ENCODE data around the gene NAP1L1.

Gene NAP1L1

GRCh38 chr12:76084863-76085519, 506 bp upstream of the NAP1L1 start:
- peak; percentile 53 for DNase-seq (ENCODE audit: low spot score)

DNA sequence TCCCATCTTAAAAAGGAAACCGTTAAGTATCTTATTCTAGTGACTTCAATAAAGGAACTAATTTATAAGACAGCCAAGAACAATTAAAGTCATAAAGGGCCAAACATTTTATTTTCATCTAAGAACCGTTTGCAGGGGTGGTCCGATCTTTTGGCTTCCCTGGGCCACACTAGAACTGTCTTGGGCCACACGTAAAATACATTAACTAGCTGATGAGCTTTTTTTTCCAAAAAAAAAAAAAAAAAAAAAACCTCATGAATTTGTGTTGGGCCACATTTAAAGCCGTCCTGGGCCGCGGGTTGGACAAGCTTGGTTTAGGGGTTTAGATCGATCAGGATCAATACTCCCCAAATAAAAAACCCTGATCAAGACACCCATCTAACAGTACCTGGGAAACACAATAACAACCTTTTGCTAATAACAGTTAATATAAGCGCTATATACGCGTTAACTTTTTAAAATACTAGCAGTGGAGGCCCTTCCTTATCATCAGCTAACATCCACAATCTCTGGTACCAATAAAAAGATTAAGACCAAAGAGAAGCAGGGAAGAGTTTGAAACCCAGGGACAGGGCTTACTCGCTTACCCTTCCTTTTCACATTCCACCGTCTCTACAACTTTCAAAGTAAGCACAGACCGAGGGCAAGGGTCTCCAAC, 1.1 kb downstream of the NAP1L1 start:
- no peak for DNase-seq (ENCODE audit: low spot score)

GRCh38 chr12:76081909-76082308, 2.6 kb downstream of the NAP1L1 start:
- DNase-seq (ENCODE audit: low spot score) = no peak

DNA sequence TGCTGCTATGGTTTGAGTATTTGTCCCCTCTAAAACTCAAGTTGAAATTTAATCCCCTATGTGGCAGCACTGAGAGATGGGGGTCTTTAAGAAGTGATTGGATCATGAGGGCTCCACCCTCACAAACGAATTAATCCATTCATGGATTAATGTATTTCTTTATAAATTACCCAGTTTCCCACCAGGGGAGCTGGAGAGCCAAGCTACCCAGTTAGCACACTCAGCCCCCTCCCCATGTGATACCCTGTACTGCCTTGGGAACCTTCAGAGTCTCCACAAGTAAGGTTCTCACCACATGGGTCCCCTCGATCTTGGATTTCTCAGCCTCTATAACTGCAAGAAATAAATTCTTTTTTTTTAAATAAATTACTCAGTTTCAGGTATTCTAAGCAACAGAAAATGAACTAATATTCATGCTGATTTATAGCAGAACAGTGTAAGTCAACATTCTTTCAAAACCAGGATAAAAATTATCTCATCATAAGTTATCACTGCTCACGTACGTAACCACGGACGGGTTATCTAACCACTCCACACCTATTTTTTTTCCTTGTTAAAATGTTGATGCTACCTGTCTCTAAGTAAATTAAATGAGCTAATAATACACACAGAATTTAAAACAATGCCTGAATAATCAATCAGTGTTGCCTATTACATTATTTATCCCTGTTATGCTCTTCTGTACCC, 3.6 kb downstream of the NAP1L1 start:
- DNase-seq (ENCODE audit: low spot score) = no peak

DNA sequence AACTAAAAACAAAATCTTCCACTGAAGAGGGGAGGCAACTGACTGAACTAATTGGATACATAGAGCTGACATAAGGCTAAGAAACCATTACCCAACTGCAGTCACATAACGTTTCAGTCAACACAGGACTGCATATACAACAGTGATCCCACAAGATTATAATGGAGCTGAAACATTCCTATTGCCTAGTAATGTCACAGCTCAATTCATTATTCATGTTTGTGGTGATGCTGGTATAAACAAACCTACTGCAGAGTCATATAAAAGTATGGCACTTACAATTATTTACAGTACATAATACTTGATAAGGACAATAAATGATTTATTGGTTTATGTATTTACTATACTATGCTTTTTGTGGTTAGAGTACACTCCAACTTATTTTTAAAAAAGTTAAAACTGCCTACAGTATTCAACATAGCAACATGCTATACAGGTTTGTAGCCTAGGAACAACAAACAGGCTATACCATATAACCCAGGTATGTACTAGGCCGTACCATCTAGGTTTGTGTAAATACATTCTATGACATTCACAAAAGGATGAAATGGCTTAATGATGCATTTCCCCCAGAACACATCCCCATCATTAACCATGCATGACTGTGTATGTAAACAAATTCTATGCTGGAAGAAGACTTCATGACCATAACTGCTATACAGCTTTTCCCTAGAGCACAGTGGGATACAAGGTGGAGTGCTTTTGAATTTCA, 4.3 kb downstream of the NAP1L1 start:
- DNase-seq (ENCODE audit: low spot score) = no peak

DNA sequence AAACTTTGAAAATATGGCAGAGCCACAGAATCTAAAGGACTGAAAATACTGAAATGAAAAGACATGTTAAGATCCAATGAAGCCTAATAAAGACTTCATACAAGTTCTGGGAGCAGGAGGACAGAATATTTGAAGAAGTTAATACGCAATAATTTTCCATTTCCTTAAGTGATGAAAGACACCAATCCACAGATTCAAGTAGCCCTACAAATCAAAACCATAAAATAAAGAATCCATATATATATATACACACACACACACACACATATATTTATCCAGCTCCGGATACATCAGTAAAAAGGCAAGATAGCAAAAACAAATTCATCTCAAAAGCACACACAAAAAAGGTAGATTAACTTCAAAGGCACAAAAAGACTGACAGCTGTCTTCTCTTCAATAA, 5.7 kb downstream of the NAP1L1 start:
- no peak for DNase-seq (ENCODE audit: low spot score)

DNA sequence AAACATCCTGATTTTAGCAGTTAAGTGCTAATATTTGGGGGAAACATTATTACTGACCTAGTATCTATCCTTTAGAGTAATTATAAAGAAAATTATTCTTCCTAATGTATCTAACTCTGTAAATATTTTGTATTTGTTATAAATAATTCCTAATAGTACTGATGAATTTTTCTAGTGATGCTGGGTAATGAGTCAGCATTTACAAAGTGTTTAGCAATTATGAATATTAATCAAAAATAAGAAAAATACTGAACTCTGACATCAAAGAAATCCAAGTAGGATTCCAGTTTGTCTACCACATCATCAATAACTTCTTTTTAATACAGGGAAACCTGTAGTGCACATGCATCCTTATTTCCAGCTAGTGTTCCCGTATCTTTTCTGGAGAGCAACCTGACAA, 9.0 kb downstream of the NAP1L1 start:
- no peak for DNase-seq (ENCODE audit: low spot score)

DNA sequence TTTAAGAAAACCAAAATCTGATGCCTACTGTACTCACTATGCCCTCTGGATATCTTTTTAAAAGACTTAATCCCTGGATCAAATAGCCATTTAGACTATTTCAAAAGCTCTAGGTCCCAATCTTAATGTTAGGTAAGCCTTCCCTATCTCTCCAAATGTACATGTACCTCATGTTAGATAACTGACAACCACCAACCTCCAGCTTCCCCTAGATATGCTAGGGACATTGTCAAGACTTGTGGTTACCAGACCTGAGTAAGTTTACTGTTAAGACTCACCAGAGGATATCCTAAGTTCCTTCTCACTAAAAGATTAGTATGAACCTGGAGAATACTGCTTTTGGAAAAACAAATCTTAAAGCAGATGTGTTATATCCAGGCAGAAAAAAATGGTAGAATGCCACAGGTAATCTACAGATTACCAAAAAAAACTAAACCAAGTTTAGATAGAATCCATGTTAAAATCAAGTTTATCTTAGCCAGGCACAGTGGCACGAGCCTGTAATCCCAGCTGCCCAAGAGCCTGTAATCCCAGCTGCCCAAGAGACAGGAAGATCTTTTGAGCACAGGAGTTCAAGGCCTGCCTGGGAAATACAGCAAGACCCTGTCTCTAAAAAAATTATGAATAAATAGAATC, 9.7 kb downstream of the NAP1L1 start:
- DNase-seq (ENCODE audit: low spot score) = no peak

DNA sequence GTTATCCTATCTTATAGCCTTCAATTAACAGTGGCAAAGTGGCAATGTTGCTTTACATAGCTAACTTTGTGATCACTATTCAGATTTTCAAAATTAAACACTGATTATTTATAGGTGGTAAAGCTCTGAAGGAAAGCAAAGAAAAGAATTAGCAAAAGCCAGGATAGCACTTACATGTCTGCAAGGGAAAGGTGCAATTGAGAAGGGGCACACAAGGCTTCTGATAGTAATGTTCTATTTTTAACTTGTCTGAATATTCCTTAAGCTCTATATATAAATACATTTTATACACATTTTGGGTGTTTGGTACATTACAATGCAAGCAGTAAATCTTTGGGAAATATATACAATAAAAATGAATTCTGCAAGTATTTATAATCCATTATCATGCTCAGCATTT, 10.9 kb downstream of the NAP1L1 start:
- no peak for DNase-seq (ENCODE audit: low spot score)

GRCh38 chr12:76072568-76072967, 11.9 kb downstream of the NAP1L1 start:
- DNase-seq (ENCODE audit: low spot score) = no peak

- no peak for DNase-seq (ENCODE audit: low spot score)
Observed at GRCh38 chr12:76069339-76069738, 15.1 kb downstream of the NAP1L1 start.

GRCh38 chr12:76065917-76066316, 18.6 kb downstream of the NAP1L1 start:
- DNase-seq (ENCODE audit: low spot score) = no peak

GRCh38 chr12:76064904-76065303, 19.6 kb downstream of the NAP1L1 start:
- no peak for DNase-seq (ENCODE audit: low spot score)

- no peak for DNase-seq (ENCODE audit: low spot score)
Observed at GRCh38 chr12:76060111-76060510, 24.4 kb downstream of the NAP1L1 start.

DNA sequence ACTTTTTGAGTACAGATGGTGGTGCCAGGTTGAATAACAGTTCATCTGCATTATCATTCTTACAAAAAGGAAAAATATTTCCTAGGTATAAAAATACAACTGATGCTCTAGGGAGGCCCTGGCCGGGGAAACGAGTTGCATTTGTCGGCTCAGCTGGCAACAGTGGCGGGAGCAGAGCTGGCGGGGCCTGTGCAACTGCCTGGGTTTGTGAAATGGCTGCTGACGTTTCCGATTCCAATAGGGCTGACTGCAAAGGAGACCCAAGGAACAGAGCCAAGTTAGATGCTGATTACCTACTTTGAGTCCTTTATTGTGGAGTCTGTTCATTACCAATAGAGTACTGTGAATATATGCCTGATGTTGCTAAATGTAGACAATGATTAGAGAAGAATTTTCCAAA, 27.2 kb downstream of the NAP1L1 start:
- DNase-seq (ENCODE audit: low spot score) = no peak

DNA sequence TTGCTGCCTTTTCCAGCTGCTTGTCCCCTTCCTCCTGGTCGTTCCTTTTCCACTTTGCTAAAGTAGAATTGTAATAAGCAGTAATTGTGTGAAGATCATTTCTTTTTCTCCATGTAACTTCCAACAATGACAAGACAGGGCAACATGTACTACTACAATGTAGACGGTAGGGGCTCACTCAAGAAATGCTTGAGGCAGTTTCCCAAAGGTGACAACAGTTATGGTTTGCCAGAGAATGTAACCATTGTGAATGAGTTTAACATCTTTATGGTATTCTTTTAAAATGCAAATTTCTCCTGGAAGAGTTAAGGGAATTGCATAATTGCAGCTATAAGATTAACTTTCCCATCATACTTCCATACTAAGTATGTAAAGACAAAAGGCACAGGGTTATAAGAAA, 29.1 kb downstream of the NAP1L1 start:
- no peak for DNase-seq (ENCODE audit: low spot score)

DNA sequence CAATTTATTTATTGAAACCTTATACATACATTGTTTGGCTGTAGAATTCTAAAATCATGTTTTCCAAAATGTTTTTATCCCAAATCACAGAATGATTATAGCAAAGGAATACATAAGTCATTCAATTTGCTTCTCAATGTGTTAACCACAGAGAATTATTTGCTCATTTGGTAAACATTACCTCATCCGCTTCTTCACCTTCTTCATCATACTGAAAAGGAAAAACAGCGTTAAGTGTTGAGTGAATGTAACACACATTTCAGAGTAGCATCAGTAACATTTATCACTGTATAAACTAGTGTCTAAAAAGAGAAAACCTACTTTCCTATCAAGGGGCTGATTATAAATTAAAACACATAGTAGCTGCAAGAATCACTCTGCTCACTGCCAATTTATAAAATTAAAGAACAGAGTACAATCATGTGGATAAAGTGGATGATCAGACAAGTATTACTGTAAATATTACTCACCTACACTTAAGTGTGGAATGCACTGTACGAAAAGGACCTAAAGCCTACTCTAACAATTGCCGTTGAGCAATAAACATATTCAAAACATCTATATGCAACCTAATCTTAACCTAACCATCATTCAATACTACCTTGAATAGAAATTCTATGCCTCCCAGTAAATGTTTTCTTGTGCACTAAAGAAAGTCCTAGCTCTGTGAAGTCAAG, 34.8 kb downstream of the NAP1L1 start:
- DNase-seq (ENCODE audit: low spot score) = no peak

- DNase-seq (ENCODE audit: low spot score) = no peak
Observed at GRCh38 chr12:76047742-76048141, 36.7 kb downstream of the NAP1L1 start.

DNA sequence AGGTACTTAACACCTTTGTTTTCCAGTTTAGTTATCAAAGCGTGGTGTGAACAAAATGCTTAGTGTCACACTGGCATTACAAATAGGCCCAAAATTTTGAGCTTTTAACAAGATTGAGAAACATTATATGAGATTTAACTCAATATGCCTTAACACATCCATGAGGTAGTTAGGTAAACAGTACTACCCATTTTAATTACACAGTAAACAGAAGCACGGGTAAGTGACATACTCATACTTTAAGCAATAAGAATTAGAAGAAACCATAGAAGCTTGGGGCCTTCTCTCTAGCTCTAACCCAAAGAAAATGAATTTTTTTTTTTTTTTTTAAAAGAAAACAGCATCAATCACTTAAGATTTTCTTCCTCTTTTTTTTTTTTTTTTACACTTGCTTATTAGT, 37.4 kb downstream of the NAP1L1 start:
- DNase-seq (ENCODE audit: low spot score) = no peak

DNA sequence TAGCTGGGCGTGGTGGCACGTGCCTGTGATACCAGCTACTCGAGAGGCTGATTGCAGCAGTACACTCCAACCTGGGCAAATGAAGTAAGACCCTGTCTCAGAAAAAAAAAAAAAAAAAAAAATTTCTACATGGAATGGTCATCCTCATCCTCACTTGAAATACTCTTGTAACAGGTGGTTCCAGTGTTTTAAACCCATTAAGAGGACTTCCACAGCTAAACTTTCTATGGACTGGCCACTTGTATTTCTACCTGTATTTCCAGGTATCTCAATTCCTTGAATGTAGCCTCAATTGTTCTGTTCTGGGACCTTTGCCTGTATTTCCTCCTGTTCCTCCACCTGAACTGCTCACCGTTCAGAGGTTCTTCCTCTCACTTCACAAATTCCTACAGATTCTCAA, 41.1 kb downstream of the NAP1L1 start:
- no peak for DNase-seq (ENCODE audit: low spot score)

DNA sequence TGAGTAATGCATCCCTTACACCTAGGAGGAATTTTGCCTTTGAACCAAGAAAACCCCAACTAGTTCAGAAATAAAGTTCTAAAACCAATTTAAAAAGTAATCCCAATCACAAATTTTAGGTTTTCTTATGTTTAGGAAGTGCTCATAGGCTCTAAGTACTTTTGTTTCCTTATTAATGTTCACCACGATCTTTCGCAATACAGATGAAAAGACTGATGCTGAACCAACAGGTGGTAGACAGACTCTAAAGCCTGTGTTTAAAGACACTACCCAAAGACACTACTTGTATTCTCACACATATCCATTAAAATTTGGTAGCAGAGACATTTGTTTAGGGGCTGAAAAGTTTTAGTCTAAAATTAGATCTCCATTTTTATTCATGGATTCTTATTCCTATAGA, 42.3 kb downstream of the NAP1L1 start:
- DNase-seq (ENCODE audit: low spot score) = no peak

DNA sequence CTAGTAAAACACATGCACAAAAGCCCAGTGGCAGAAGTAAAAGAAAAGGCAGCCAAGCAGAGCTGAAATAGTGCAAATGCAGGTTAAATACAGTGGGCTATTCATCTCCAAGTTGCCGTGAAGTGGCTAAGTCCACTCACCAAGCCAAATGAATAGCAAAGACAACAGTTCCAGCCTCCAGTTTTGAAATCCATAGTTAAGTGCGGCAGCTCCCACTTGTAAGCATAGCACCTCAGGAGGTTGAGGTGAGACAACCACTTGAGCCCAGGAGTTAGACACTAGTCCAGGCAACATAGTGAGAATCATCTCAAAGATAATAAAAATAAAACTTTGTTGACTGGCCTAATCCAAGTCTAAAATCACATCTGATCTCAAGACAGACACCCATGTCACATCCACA, 43.1 kb downstream of the NAP1L1 start:
- no peak for DNase-seq (ENCODE audit: low spot score)

All from CD4-positive, alpha-beta T cell treated with Interleukin-2 at 100 ng/mL for 4 hours (primary cell).